ENCODE data around the gene GJA3.

DNA sequence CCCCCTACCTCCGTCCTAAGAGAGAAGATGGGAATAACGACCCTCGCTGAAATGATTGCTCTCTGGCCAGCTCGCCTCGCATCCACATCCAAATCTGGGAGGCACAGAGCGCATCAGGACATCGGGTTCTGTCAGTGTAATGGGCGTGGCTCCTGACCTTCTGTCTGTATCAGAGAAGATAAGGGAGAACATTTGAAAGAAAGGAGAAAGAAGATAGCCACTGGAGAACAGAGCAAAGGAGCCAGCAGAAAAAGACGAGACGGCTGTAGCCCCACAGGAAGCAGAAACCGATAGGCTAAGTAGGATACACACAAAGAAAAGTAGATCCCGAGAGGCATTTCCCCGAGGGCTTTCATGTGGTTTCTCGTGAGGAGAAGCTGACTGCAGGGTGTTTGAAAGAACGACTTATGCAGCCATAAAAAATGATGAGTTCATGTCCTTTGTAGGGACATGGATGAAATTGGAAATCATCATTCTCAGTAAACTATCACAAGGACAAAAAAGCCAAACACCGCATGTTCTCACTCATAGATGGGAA is 45.9 kb upstream of the GJA3 start:
- TF ChIP-seq SMARCA5 (IDR thresholded peaks at IDR 0.05) (no peak), ZNF124 (CRISPR knock-in tag; IDR thresholded peaks at IDR 0.05) (no peak), TEAD4 (IDR thresholded peaks at IDR 0.05; ENCODE audit: low read length) (no peak), TEAD4 (CRISPR knock-in tag; IDR thresholded peaks at IDR 0.05; ENCODE audit: borderline replicate concordance) (no peak), ZNF639 (CRISPR knock-in tag; conservative IDR thresholded peaks at IDR 0.05 in 1 of 2, IDR thresholded peaks at IDR 0.05 in 1 of 2) (no peak), HNRNPK (IDR thresholded peaks at IDR 0.05; ENCODE audit: low read depth, low read length, poor library complexity, severe bottlenecking) (no peak), ERF (CRISPR knock-in tag; IDR thresholded peaks at IDR 0.05) (no peak), POLR2A (conservative IDR thresholded peaks at IDR 0.05) (no peak), POLR2AphosphoS5 (IDR thresholded peaks at IDR 0.05; ENCODE audit: control insufficient read depth, insufficient read depth, low read depth, low read length) (no peak), FOS (IDR thresholded peaks at IDR 0.05; ENCODE audit: extremely low read depth, insufficient read length) (no peak)
- TF ChIP-seq, protein P1, sequence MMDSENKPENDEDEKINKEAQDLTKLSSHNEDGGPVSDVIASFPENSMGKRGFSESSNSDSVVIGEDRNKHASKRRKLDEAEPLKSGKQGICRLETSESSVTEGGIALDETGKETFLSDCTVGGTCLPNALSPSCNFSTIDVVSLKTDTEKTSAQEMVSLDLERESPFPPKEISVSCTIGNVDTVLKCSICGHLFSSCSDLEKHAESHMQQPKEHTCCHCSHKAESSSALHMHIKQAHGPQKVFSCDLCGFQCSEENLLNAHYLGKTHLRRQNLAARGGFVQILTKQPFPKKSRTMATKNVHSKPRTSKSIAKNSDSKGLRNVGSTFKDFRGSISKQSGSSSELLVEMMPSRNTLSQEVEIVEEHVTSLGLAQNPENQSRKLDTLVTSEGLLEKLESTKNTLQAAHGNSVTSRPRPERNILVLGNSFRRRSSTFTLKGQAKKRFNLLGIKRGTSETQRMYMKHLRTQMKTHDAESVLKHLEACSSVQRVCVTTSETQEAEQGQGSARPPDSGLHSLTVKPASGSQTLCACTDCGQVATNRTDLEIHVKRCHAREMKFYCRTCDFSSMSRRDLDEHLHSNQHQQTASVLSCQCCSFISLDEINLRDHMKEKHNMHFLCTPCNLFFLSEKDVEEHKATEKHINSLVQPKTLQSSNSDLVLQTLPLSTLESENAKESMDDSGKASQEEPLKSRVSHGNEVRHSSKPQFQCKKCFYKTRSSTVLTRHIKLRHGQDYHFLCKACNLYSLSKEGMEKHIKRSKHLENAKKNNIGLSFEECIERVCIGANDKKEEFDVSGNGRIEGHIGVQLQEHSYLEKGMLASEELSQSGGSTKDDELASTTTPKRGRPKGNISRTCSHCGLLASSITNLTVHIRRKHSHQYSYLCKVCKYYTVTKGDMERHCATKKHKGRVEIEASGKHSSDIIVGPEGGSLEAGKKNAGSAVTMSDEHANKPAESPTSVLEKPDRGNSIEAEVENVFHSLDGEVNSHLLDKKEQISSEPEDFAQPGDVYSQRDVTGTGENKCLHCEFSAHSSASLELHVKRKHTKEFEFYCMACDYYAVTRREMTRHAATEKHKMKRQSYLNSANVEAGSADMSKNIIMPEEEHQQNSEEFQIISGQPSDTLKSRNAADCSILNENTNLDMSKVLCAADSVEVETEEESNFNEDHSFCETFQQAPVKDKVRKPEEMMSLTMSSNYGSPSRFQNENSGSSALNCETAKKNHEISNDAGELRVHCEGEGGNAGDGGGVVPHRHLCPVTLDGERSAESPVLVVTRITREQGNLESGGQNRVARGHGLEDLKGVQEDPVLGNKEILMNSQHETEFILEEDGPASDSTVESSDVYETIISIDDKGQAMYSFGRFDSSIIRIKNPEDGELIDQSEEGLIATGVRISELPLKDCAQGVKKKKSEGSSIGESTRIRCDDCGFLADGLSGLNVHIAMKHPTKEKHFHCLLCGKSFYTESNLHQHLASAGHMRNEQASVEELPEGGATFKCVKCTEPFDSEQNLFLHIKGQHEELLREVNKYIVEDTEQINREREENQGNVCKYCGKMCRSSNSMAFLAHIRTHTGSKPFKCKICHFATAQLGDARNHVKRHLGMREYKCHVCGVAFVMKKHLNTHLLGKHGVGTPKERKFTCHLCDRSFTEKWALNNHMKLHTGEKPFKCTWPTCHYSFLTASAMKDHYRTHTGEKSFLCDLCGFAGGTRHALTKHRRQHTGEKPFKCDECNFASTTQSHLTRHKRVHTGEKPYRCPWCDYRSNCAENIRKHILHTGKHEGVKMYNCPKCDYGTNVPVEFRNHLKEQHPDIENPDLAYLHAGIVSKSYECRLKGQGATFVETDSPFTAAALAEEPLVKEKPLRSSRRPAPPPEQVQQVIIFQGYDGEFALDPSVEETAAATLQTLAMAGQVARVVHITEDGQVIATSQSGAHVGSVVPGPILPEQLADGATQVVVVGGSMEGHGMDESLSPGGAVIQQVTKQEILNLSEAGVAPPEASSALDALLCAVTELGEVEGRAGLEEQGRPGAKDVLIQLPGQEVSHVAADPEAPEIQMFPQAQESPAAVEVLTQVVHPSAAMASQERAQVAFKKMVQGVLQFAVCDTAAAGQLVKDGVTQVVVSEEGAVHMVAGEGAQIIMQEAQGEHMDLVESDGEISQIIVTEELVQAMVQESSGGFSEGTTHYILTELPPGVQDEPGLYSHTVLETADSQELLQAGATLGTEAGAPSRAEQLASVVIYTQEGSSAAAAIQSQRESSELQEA (IDR thresholded peaks at IDR 0.05; ENCODE audit: low read depth): no peak
- TF ChIP-seq, protein P2, sequence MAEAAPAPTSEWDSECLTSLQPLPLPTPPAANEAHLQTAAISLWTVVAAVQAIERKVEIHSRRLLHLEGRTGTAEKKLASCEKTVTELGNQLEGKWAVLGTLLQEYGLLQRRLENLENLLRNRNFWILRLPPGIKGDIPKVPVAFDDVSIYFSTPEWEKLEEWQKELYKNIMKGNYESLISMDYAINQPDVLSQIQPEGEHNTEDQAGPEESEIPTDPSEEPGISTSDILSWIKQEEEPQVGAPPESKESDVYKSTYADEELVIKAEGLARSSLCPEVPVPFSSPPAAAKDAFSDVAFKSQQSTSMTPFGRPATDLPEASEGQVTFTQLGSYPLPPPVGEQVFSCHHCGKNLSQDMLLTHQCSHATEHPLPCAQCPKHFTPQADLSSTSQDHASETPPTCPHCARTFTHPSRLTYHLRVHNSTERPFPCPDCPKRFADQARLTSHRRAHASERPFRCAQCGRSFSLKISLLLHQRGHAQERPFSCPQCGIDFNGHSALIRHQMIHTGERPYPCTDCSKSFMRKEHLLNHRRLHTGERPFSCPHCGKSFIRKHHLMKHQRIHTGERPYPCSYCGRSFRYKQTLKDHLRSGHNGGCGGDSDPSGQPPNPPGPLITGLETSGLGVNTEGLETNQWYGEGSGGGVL (CRISPR knock-in tag; IDR thresholded peaks at IDR 0.05): no peak
- TF ChIP-seq, protein P3, sequence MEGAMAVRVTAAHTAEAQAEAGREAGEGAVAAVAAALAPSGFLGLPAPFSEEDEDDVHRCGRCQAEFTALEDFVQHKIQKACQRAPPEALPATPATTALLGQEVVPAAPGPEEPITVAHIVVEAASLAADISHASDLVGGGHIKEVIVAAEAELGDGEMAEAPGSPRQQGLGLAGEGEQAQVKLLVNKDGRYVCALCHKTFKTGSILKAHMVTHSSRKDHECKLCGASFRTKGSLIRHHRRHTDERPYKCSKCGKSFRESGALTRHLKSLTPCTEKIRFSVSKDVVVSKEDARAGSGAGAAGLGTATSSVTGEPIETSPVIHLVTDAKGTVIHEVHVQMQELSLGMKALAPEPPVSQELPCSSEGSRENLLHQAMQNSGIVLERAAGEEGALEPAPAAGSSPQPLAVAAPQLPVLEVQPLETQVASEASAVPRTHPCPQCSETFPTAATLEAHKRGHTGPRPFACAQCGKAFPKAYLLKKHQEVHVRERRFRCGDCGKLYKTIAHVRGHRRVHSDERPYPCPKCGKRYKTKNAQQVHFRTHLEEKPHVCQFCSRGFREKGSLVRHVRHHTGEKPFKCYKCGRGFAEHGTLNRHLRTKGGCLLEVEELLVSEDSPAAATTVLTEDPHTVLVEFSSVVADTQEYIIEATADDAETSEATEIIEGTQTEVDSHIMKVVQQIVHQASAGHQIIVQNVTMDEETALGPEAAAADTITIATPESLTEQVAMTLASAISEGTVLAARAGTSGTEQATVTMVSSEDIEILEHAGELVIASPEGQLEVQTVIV (CRISPR knock-in tag; IDR thresholded peaks at IDR 0.05; ENCODE audit: borderline replicate concordance): no peak
- TF ChIP-seq, protein P4, sequence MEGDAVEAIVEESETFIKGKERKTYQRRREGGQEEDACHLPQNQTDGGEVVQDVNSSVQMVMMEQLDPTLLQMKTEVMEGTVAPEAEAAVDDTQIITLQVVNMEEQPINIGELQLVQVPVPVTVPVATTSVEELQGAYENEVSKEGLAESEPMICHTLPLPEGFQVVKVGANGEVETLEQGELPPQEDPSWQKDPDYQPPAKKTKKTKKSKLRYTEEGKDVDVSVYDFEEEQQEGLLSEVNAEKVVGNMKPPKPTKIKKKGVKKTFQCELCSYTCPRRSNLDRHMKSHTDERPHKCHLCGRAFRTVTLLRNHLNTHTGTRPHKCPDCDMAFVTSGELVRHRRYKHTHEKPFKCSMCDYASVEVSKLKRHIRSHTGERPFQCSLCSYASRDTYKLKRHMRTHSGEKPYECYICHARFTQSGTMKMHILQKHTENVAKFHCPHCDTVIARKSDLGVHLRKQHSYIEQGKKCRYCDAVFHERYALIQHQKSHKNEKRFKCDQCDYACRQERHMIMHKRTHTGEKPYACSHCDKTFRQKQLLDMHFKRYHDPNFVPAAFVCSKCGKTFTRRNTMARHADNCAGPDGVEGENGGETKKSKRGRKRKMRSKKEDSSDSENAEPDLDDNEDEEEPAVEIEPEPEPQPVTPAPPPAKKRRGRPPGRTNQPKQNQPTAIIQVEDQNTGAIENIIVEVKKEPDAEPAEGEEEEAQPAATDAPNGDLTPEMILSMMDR (IDR thresholded peaks at IDR 0.05 in 2 of 3, conservative IDR thresholded peaks at IDR 0.05 in 1 of 3; ENCODE audit: insufficient read depth in 2 of 3, low read depth in 1 of 3, low read length in 3 of 3): no peak
